GM12873 (cell line): ENCODE measurements around the gene PCGF6.

Experiments used
- TF ChIP-seq, protein P1 (sequence below): IDR thresholded peaks from 2 replicates; pipeline ENCODE4 v1.5.1; 2012; ENCODE audit warnings: low read depth, mild to moderate bottlenecking, moderate library complexity, low read length, control low read depth; ENCODE audit not compliant: insufficient read depth; ENCODE audit errors: missing control alignments

Gene PCGF6

GRCh38 chr10:103280031-103280430, 70.9 kb downstream of the PCGF6 start:
- TF ChIP-seq, protein P1, sequence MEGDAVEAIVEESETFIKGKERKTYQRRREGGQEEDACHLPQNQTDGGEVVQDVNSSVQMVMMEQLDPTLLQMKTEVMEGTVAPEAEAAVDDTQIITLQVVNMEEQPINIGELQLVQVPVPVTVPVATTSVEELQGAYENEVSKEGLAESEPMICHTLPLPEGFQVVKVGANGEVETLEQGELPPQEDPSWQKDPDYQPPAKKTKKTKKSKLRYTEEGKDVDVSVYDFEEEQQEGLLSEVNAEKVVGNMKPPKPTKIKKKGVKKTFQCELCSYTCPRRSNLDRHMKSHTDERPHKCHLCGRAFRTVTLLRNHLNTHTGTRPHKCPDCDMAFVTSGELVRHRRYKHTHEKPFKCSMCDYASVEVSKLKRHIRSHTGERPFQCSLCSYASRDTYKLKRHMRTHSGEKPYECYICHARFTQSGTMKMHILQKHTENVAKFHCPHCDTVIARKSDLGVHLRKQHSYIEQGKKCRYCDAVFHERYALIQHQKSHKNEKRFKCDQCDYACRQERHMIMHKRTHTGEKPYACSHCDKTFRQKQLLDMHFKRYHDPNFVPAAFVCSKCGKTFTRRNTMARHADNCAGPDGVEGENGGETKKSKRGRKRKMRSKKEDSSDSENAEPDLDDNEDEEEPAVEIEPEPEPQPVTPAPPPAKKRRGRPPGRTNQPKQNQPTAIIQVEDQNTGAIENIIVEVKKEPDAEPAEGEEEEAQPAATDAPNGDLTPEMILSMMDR: no peak

GRCh38 chr10:103278862-103279298, 72.1 kb downstream of the PCGF6 start:
- TF ChIP-seq, protein P1: no peak

- TF ChIP-seq, protein P1: no peak
Observed at GRCh38 chr10:103278537-103278823, 72.5 kb downstream of the PCGF6 start.

GRCh38 chr10:103277713-103278536, 73.0 kb downstream of the PCGF6 start:
- TF ChIP-seq, protein P1: no peak

GRCh38 chr10:103276896-103277712, 73.8 kb downstream of the PCGF6 start, which contains the start of gene INA:
Gene INA (plus strand): TSS chr10:103277138. CDS start chr10:103277212, 74 bp downstream.
- TF ChIP-seq, protein P1: peak; percentile 10

GRCh38 chr10:103276251-103276895, 74.6 kb downstream of the PCGF6 start:
- TF ChIP-seq, protein P1: no peak

GRCh38 chr10:103273041-103273441, 77.9 kb downstream of the PCGF6 start:
- TF ChIP-seq, protein P1: no peak
